ENCODE data around the gene FREY1.

FREY1 gene

GRCh38 chr11:45927332-45927683 is 20.2 kb upstream of the FREY1 start:
- Histone ChIP-seq H3K4me1 (ENCODE audit: insufficient read depth, low read length) (no peaks in the 10 kb centered on the region; the same call in 1 of the 2 replicates), H3K4me3 (ENCODE audit: low read length) (no peak overlapping the region), H3K27ac (ENCODE audit: low read length) (no peak overlapping the region), H3K9me3 (ENCODE audit: insufficient read depth, low read depth, low read length) (no peaks in the 10 kb centered on the region), H3K27me3 (ENCODE audit: insufficient read depth, low read length) (peaks cover 10% of the 10 kb centered on the region), H3K9ac (ENCODE audit: low read depth, low read length) (no peak overlapping the region), H3K36me3 (ENCODE audit: insufficient read depth, low read depth, low read length) (peaks cover 53% of the 10 kb centered on the region)

GRCh38 chr11:45926536-45927331 is 19.7 kb upstream of the FREY1 start:
- Histone ChIP-seq H3K9ac (ENCODE audit: low read depth, low read length) (no peak overlapping the region), H3K9me3 (ENCODE audit: insufficient read depth, low read depth, low read length) (no peaks in the 10 kb centered on the region), H3K4me3 (ENCODE audit: low read length) (no peak overlapping the region), H3K36me3 (ENCODE audit: insufficient read depth, low read depth, low read length) (peaks cover 48% of the 10 kb centered on the region), H3K27ac (ENCODE audit: low read length) (no peak overlapping the region), H3K4me1 (ENCODE audit: insufficient read depth, low read length) (no peaks in the 10 kb centered on the region; the same call in 1 of the 2 replicates), H3K27me3 (ENCODE audit: insufficient read depth, low read length) (peaks cover 11% of the 10 kb centered on the region)

GRCh38 chr11:45926001-45926401 is 18.9 kb upstream of the FREY1 start:
- Histone ChIP-seq H3K4me1 (ENCODE audit: insufficient read depth, low read length) (peaks cover 6% of the 10 kb centered on the region; the same call in 1 of the 2 replicates), H3K36me3 (ENCODE audit: insufficient read depth, low read depth, low read length) (peaks cover 44% of the 10 kb centered on the region), H3K4me3 (ENCODE audit: low read length) (no peak overlapping the region), H3K9me3 (ENCODE audit: insufficient read depth, low read depth, low read length) (no peaks in the 10 kb centered on the region), H3K27ac (ENCODE audit: low read length) (no peak overlapping the region), H3K27me3 (ENCODE audit: insufficient read depth, low read length) (peaks cover 18% of the 10 kb centered on the region), H3K9ac (ENCODE audit: low read depth, low read length) (no peak overlapping the region)

GRCh38 chr11:45925550-45925949 is 18.5 kb upstream of the FREY1 start:
- H3K4me1 ChIP-seq (ENCODE audit: insufficient read depth, low read length) = peaks cover 9% of the 10 kb centered on the region; the same call in 1 of the 2 replicates
- H3K9ac ChIP-seq (ENCODE audit: low read depth, low read length) = no peak overlapping the region
- no peak overlapping the region for H3K27ac ChIP-seq (ENCODE audit: low read length)
- H3K36me3 ChIP-seq (ENCODE audit: insufficient read depth, low read depth, low read length) = peaks cover 44% of the 10 kb centered on the region
- H3K4me3 ChIP-seq (ENCODE audit: low read length) = no peak overlapping the region
- peaks cover 22% of the 10 kb centered on the region for H3K27me3 ChIP-seq (ENCODE audit: insufficient read depth, low read length)
- no peaks in the 10 kb centered on the region for H3K9me3 ChIP-seq (ENCODE audit: insufficient read depth, low read depth, low read length)

- Histone ChIP-seq H3K4me3 (ENCODE audit: low read length) (no peak overlapping the region), H3K9me3 (ENCODE audit: insufficient read depth, low read depth, low read length) (no peaks in the 10 kb centered on the region), H3K9ac (ENCODE audit: low read depth, low read length) (no peak overlapping the region), H3K27ac (ENCODE audit: low read length) (no peak overlapping the region), H3K4me1 (ENCODE audit: insufficient read depth, low read length) (peaks cover 14% of the 10 kb centered on the region; the same call in 1 of the 2 replicates), H3K36me3 (ENCODE audit: insufficient read depth, low read depth, low read length) (peaks cover 44% of the 10 kb centered on the region), H3K27me3 (ENCODE audit: insufficient read depth, low read length) (peaks cover 24% of the 10 kb centered on the region)
Observed at GRCh38 chr11:45924927-45925326, 17.9 kb upstream of the FREY1 start.

GRCh38 chr11:45924036-45924915 is 17.2 kb upstream of the FREY1 start:
- peak overlapping the region; percentile 47; the same call in 1 of the 2 replicates for H3K4me3 ChIP-seq (ENCODE audit: low read length)
- peaks cover 24% of the 10 kb centered on the region for H3K27me3 ChIP-seq (ENCODE audit: insufficient read depth, low read length)
- H3K27ac ChIP-seq (ENCODE audit: low read length) = no peak overlapping the region

GRCh38 chr11:45922425-45923082 is 15.5 kb upstream of the FREY1 start, which contains the start of gene LARGE2:
Gene LARGE2, plus strand, starts transcription at chr11:45922656. Its CDS starts 227 bp downstream, at chr11:45922883.
- Histone ChIP-seq H3K4me3 (ENCODE audit: low read length) (peak within 1 kb of the TSS; percentile 87), H3K36me3 (ENCODE audit: insufficient read depth, low read depth, low read length) (peaks cover 33% of the 10 kb centered on the region), H3K4me1 (ENCODE audit: insufficient read depth, low read length) (peaks cover 18% of the 10 kb centered on the region; the same call in 1 of the 2 replicates), H3K9ac (ENCODE audit: low read depth, low read length) (peak within 1 kb of the TSS; percentile 79), H3K27ac (ENCODE audit: low read length) (peak within 1 kb of the TSS; percentile 67), H3K27me3 (ENCODE audit: insufficient read depth, low read length) (peaks cover 24% of the 10 kb centered on the region), H3K9me3 (ENCODE audit: insufficient read depth, low read depth, low read length) (no peaks in the 10 kb centered on the region)

More at GRCh38 chr11:45924036-45924915, 17.2 kb upstream of the FREY1 start:
- Histone ChIP-seq H3K4me1 (ENCODE audit: insufficient read depth, low read length) (peaks cover 15% of the 10 kb centered on the region; the same call in 1 of the 2 replicates), H3K9me3 (ENCODE audit: insufficient read depth, low read depth, low read length) (no peaks in the 10 kb centered on the region), H3K9ac (ENCODE audit: low read depth, low read length) (no peak overlapping the region), H3K36me3 (ENCODE audit: insufficient read depth, low read depth, low read length) (peaks cover 44% of the 10 kb centered on the region)

GRCh38 chr11:45921561-45922424 is 14.7 kb upstream of the FREY1 start:
- Histone ChIP-seq H3K9ac (ENCODE audit: low read depth, low read length) (peak overlapping the region; percentile 79), H3K27me3 (ENCODE audit: insufficient read depth, low read length) (peaks cover 24% of the 10 kb centered on the region), H3K4me3 (ENCODE audit: low read length) (peak overlapping the region; percentile 87), H3K4me1 (ENCODE audit: insufficient read depth, low read length) (peaks cover 20% of the 10 kb centered on the region; the same call in 1 of the 2 replicates), H3K36me3 (ENCODE audit: insufficient read depth, low read depth, low read length) (peaks cover 25% of the 10 kb centered on the region), H3K9me3 (ENCODE audit: insufficient read depth, low read depth, low read length) (no peaks in the 10 kb centered on the region), H3K27ac (ENCODE audit: low read length) (peak overlapping the region; percentile 67)

GRCh38 chr11:45920531-45921477 is 13.7 kb upstream of the FREY1 start:
- peak overlapping the region; percentile 87 for H3K4me3 ChIP-seq (ENCODE audit: low read length)

More at GRCh38 chr11:45920531-45921477, 13.7 kb upstream of the FREY1 start:
- H3K9ac ChIP-seq (ENCODE audit: low read depth, low read length) = peak overlapping the region; percentile 79; the same call in 1 of the 2 replicates
- H3K4me1 ChIP-seq (ENCODE audit: insufficient read depth, low read length) = peaks cover 20% of the 10 kb centered on the region; the same call in 1 of the 2 replicates
- peaks cover 21% of the 10 kb centered on the region for H3K36me3 ChIP-seq (ENCODE audit: insufficient read depth, low read depth, low read length)
- no peaks in the 10 kb centered on the region for H3K9me3 ChIP-seq (ENCODE audit: insufficient read depth, low read depth, low read length)
- no peak overlapping the region for H3K27ac ChIP-seq (ENCODE audit: low read length)
- peaks cover 24% of the 10 kb centered on the region for H3K27me3 ChIP-seq (ENCODE audit: insufficient read depth, low read length)

All from iPS-20b (cell line).